Suprapubic skin (tissue), 4 donors: Measurements from ENCODE around the gene BDKRB1. TPM values are rescaled to one million over a fixed set of nuclear protein-coding genes. Genes with fewer than 3 reads are reported as not detected.
"Not testable (repeated sequence)": the region's sequence is repeated elsewhere in the genome, so short reads cannot be mapped to it uniquely, and the experiment has no call there.

Experiments used
- DNase-seq, 2 donors: peaks; one replicate each; pipeline ENCODE4 v3.0.0-alpha.2; 2019; ENCODE audit warnings: low spot score in 2 of 2
- H3K27ac ChIP-seq: fragments of 200-600 bp; sonication (generic); one replicate; pipeline ENCODE4 v1.5.1; 2019
- H3K27me3 ChIP-seq: fragments of 200-600 bp; sonication (generic); one replicate; pipeline ENCODE4 v1.5.1; 2019
- H3K36me3 ChIP-seq: fragments of 200-600 bp; sonication (generic); one replicate; pipeline ENCODE4 v1.5.1; 2019
- H3K4me1 ChIP-seq: fragments of 200-600 bp; sonication (generic); one replicate; pipeline ENCODE4 v1.5.1; 2019
- H3K4me3 ChIP-seq: fragments of 200-600 bp; sonication (generic); one replicate; pipeline ENCODE4 v1.5.1; 2019; ENCODE audit warnings: mild to moderate bottlenecking
- H3K9me3 ChIP-seq: fragments of 200-600 bp; sonication (generic); one replicate; pipeline ENCODE4 v1.5.1; 2019
- EP300 ChIP-seq: sonication (generic); formaldehyde crosslinking; IDR thresholded peaks from one replicate; pipeline ENCODE4 v1.6.1; 2017; ENCODE audit warnings: antibody characterized with exemption
- POLR2A ChIP-seq, 2 donors: fragments of 450-650 bp; IDR thresholded peaks; one replicate each; pipeline ENCODE4 v1.6.1; 2017; ENCODE audit warnings: antibody characterized with exemption in 2 of 2, mild to moderate bottlenecking in 2 of 2, moderate library complexity in 2 of 2
- POLR2AphosphoS5 ChIP-seq, 3 donors: sonication (generic); formaldehyde crosslinking; IDR thresholded peaks; one replicate each; pipeline ENCODE4 v1.6.1; 2017; ENCODE audit warnings: antibody characterized with exemption in 3 of 3
- WGBS: methylation state at CpG from one replicate; pipeline ENCODE4 v1.1.5; 2018; 5-methylcytosine and 5-hydroxymethylcytosine counted together
- total RNA-seq, 4 donors: library from RNA; depleted of rRNA; stranded (reverse); fragments of >200 nt; gene quantifications; one replicate each; pipeline ENCODE4 v1.1.0, GENCODE V29; 2016
- TF ChIP-seq, protein P1 (sequence below), 2 donors: fragments of 200-600 bp in 1 of 2; fragments of 450-650 bp in 1 of 2; sonication (generic) in 1 of 2; IDR thresholded peaks; one replicate each; pipeline ENCODE4 v1.5.1; 2016 to 2019; ENCODE audit warnings: antibody characterized with exemption in 2 of 2, mild to moderate bottlenecking in 1 of 2, moderate library complexity in 1 of 2

The BDKRB1 gene
- total RNA-seq, 4 donors from 2014 or later: 2.6 to 6.5 (median 4.1) TPM

DNA sequence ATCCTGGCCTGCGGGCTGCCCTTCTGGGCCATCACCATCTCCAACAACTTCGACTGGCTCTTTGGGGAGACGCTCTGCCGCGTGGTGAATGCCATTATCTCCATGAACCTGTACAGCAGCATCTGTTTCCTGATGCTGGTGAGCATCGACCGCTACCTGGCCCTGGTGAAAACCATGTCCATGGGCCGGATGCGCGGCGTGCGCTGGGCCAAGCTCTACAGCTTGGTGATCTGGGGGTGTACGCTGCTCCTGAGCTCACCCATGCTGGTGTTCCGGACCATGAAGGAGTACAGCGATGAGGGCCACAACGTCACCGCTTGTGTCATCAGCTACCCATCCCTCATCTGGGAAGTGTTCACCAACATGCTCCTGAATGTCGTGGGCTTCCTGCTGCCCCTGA lies 15.4 kb upstream of the BDKRB1 start:
- Histone ChIP-seq H3K27me3 (no peaks in the 10 kb centered on the region), H3K4me1 (no peaks in the 10 kb centered on the region), H3K4me3 (no peak overlapping the region), H3K27ac (no peak overlapping the region), H3K9me3 (no peaks in the 10 kb centered on the region), H3K36me3 (peaks cover 15% of the 10 kb centered on the region)
- no peak for TF ChIP-seq POLR2A (IDR thresholded peaks at IDR 0.05)
- TF ChIP-seq POLR2AphosphoS5 (IDR thresholded peaks at IDR 0.05): no peak
- TF ChIP-seq, protein P1, sequence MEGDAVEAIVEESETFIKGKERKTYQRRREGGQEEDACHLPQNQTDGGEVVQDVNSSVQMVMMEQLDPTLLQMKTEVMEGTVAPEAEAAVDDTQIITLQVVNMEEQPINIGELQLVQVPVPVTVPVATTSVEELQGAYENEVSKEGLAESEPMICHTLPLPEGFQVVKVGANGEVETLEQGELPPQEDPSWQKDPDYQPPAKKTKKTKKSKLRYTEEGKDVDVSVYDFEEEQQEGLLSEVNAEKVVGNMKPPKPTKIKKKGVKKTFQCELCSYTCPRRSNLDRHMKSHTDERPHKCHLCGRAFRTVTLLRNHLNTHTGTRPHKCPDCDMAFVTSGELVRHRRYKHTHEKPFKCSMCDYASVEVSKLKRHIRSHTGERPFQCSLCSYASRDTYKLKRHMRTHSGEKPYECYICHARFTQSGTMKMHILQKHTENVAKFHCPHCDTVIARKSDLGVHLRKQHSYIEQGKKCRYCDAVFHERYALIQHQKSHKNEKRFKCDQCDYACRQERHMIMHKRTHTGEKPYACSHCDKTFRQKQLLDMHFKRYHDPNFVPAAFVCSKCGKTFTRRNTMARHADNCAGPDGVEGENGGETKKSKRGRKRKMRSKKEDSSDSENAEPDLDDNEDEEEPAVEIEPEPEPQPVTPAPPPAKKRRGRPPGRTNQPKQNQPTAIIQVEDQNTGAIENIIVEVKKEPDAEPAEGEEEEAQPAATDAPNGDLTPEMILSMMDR (IDR thresholded peaks at IDR 0.05): no peak
- no peak for TF ChIP-seq EP300
- 100% methylated on average over 5 of the region's 18 CpGs for WGBS
- no peak for DNase-seq

DNA sequence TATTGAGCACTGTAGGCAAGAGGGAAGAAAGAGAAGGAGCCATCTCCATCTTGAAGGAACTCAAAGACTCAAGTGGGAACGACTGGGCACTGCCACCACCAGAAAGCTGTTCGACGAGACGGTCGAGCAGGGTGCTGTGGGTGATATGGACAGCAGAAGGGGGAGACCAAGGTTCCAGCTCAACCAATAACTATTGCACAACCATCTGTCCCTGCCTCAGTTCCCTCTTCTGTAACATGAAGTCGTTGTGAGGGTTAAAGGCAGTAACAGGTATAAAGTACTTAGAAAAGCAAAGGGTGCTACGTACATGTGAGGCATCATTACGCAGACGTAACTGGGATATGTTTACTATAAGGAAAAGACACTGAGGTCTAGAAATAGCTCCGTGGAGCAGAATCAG lies 13.9 kb upstream of the BDKRB1 start:
- Histone ChIP-seq H3K4me1 (no peaks in the 10 kb centered on the region), H3K27ac (no peak overlapping the region), H3K4me3 (no peak overlapping the region), H3K9me3 (no peaks in the 10 kb centered on the region), H3K27me3 (no peaks in the 10 kb centered on the region), H3K36me3 (peaks cover 15% of the 10 kb centered on the region)
- DNase-seq: no peak
- 96% methylated on average over 10 of the region's 10 CpGs for WGBS
- TF ChIP-seq POLR2A (IDR thresholded peaks at IDR 0.05) (no peak), EP300 (no peak), POLR2AphosphoS5 (IDR thresholded peaks at IDR 0.05) (no peak)
- TF ChIP-seq, protein P1 (IDR thresholded peaks at IDR 0.05): no peak

DNA sequence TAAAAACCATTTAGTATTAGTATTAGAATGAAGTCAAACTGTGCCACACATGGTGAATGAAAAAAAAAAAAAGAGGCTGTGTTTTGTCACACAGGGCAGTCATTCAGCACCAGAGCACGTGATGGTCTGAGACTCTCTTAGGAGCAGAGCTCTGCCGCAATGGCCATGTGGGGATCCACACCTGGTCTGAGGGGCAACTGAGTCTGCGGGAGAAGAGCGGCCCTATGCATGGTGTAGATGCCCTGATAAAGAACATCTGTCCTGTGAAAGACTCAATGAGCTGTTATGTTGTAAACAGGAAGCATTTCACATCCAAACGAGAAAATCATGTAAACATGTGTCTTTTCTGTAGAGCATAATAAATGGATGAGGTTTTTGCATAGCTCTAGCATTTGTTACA lies 12.2 kb upstream of the BDKRB1 start:
- Histone ChIP-seq H3K4me3 (no peak overlapping the region), H3K27ac (no peak overlapping the region), H3K36me3 (peaks cover 7% of the 10 kb centered on the region), H3K4me1 (no peaks in the 10 kb centered on the region), H3K9me3 (no peaks in the 10 kb centered on the region), H3K27me3 (no peaks in the 10 kb centered on the region)
- no peak for DNase-seq
- WGBS: 52% methylated on average over 5 of the region's 5 CpGs
- TF ChIP-seq EP300 (no peak), POLR2AphosphoS5 (IDR thresholded peaks at IDR 0.05) (no peak)
- TF ChIP-seq, protein P1 (IDR thresholded peaks at IDR 0.05): no peak

DNA sequence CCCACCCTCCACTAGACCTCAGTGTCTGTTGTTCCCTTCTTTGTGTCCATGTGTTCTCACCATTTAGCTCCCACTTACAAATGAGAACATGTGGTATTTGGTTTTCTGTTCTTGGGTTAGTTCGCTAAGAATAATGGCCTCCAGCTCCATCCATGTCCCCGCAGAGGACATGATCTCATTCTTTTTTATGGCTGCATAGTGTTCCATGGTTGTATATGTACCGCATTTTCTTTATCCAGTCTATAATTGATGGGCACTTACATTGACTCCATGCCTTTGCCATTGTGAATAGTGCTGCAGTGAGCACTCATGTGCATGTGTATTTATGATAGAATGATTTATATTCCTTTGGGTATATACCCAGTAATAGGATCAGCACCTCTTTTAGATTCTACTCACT lies 10.9 kb upstream of the BDKRB1 start:
- not testable (repeated sequence) for H3K27ac ChIP-seq, H3K4me1 ChIP-seq, H3K4me3 ChIP-seq, DNase-seq, H3K9me3 ChIP-seq, H3K27me3 ChIP-seq, H3K36me3 ChIP-seq
- WGBS: 96% methylated on average over 3 of the region's 3 CpGs

DNA sequence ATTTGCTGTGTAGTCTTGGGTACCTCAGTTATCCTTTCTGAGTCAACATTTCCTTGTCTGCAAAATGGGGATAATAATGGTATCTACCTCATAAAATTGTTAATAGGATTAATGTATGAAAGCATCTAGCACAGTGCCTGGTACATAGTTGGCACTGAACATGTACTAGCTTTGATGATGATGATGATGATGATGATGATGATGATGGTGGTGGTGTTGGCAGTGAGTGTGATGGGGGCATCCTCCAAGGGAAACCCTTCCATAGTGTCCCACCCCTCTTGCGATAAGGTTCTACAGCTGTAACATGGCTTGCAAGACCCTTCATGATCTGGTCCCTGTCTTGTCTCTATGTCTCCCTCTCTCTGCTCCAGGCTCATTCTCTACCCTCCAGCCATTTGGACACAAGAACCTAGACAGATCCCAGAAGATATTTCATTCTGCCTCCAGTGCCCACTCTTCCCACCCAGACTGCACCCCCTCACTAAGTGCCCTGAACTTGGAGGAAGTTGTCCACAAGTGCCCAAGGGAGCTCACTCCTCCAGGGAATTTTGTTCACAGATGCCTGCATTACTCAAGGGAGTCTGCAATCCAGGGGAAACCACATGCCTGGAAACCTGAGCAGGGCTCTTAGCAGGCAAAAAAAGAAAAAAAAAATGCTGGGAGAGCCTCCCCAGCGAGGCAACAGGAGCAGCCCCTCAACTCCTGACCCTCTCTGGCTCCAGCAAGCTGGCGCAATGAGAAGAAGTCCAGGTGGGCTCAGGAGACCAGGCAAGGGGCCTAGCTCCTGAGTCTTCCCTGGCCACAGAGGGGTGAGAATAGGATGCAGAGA lies 10.1 kb upstream of the BDKRB1 start:
- DNase-seq: no peak
- no peaks in the 10 kb centered on the region for H3K4me1 ChIP-seq
- H3K27me3 ChIP-seq: no peaks in the 10 kb centered on the region
- WGBS: 90% methylated on average over 3 of the region's 3 CpGs
- no peak overlapping the region for H3K4me3 ChIP-seq
- no peak overlapping the region for H3K27ac ChIP-seq
- H3K36me3 ChIP-seq: no peaks in the 10 kb centered on the region
- TF ChIP-seq EP300 (no peak), POLR2AphosphoS5 (IDR thresholded peaks at IDR 0.05) (no peak), POLR2A (IDR thresholded peaks at IDR 0.05) (no peak)
- TF ChIP-seq, protein P1 (IDR thresholded peaks at IDR 0.05): no peak
- H3K9me3 ChIP-seq: no peaks in the 10 kb centered on the region

DNA sequence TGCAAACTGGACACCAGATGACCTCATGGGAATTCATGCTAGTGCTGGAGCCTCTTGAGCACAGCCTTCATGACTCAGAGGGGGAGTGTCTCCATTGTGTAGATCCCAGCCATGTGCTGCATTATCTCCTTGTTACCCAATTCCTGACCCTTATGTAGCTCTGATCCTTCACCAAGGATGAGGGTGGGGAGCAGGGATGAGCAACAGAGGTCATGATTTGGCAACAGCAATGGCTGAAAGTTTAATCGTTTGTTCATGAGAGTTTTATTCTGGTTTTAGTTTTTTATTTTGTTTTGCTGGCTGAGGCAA lies 9.5 kb upstream of the BDKRB1 start:
- no peaks in the 10 kb centered on the region for H3K9me3 ChIP-seq
- no peaks in the 10 kb centered on the region for H3K36me3 ChIP-seq
- WGBS: 72% methylated on average over 1 of the region's 1 CpG
- DNase-seq: no peak
- H3K27ac ChIP-seq: no peak overlapping the region
- no peaks in the 10 kb centered on the region for H3K4me1 ChIP-seq
- H3K4me3 ChIP-seq: no peak overlapping the region
- TF ChIP-seq POLR2A (IDR thresholded peaks at IDR 0.05) (no peak), POLR2AphosphoS5 (IDR thresholded peaks at IDR 0.05) (no peak), EP300 (no peak)
- TF ChIP-seq, protein P1 (IDR thresholded peaks at IDR 0.05): no peak
- H3K27me3 ChIP-seq: no peaks in the 10 kb centered on the region
